ENCODE results near the gene FAM90A26. TPM values are rescaled to one million over a fixed set of nuclear protein-coding genes. Genes with fewer than 3 reads are reported as not detected.

Gene FAM90A26
- total RNA-seq, 3 donors from 2014 or later, result 0.10 TPM; not detected in 2

Other genes starting within 250 kb of the FAM90A26 start
- not detected for gene USP17L10, start 40.2 kb downstream of the FAM90A26 start, total RNA-seq
- not detected for gene USP17L11, start 45.0 kb downstream of the FAM90A26 start, total RNA-seq
- gene USP17L12, start 49.7 kb downstream of the FAM90A26 start, total RNA-seq, result not detected
- not detected for gene USP17L13, start 54.5 kb downstream of the FAM90A26 start, total RNA-seq
- not detected for gene USP17L15, start 64.0 kb downstream of the FAM90A26 start, total RNA-seq
- gene USP17L17, start 73.5 kb downstream of the FAM90A26 start, total RNA-seq, result not detected
- gene USP17L18, start 78.2 kb downstream of the FAM90A26 start, total RNA-seq, result not detected
- not detected for gene USP17L19, start 83.0 kb downstream of the FAM90A26 start, total RNA-seq
- not detected for gene USP17L20, start 87.7 kb downstream of the FAM90A26 start, total RNA-seq
- gene USP17L21, start 92.5 kb downstream of the FAM90A26 start, total RNA-seq, result not detected
- gene USP17L22, start 97.2 kb downstream of the FAM90A26 start, total RNA-seq, result not detected
- not detected for gene USP17L24, start 154.8 kb downstream of the FAM90A26 start, total RNA-seq
- gene USP17L25, start 159.5 kb downstream of the FAM90A26 start, total RNA-seq, result not detected
- not detected for gene USP17L26, start 164.2 kb downstream of the FAM90A26 start, total RNA-seq
- not detected for gene USP17L5, start 169.0 kb downstream of the FAM90A26 start, total RNA-seq
- gene USP17L27, start 173.7 kb downstream of the FAM90A26 start, total RNA-seq, result not detected
- gene USP17L28, start 178.5 kb downstream of the FAM90A26 start, total RNA-seq, result not detected
- gene USP17L29, start 183.2 kb downstream of the FAM90A26 start, total RNA-seq, result not detected
- gene USP17L30, start 192.7 kb downstream of the FAM90A26 start, total RNA-seq, result not detected